Right lobe of liver (tissue), 4 donors: ENCODE data around the gene FHOD1.

Experiments used
- POLR2A ChIP-seq: fragments of 450-650 bp; IDR thresholded peaks from one replicate; pipeline ENCODE4 v1.6.1; 2017; ENCODE audit warnings: antibody characterized with exemption, mild to moderate bottlenecking
- TF ChIP-seq, protein P1 (sequence below), 4 donors: fragments of 200-600 bp in 3 of 4; fragments of 450-650 bp in 1 of 4; IDR thresholded peaks; one replicate each; pipeline versions ENCODE4 v1.5.1 to v1.8.0; 2016 to 2022; ENCODE audit warnings: antibody characterized with exemption in 4 of 4, mild to moderate bottlenecking in 2 of 4
- donor health status: DM: no; HTN: no; CAD: no.
- donor health status: DM: no; HTN: no; CAD: no.
- donor health status: DM: no; HTN: yes; CAD: no.

DNA sequence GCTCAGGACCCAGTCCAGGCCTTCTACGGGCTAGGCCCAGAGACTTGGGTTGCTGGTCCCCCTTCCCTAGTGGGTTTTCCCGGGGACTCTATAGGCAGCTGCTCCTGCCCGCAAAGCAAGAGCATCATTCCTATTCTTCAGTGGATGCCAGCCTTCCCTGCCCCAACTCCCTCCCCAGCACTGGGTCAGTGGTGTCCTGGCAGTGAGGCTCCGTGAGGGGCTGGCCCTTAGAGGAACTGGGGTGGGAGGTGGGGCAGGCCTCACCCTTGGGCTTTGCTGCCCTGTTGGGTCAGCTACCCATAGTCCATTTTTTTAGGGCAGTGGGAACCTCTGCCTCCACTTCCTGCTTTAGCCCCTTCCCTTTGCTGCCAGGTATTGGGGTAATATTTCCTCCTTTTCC lies 24.2 kb upstream of the FHOD1 start:
- TF ChIP-seq, protein P1, sequence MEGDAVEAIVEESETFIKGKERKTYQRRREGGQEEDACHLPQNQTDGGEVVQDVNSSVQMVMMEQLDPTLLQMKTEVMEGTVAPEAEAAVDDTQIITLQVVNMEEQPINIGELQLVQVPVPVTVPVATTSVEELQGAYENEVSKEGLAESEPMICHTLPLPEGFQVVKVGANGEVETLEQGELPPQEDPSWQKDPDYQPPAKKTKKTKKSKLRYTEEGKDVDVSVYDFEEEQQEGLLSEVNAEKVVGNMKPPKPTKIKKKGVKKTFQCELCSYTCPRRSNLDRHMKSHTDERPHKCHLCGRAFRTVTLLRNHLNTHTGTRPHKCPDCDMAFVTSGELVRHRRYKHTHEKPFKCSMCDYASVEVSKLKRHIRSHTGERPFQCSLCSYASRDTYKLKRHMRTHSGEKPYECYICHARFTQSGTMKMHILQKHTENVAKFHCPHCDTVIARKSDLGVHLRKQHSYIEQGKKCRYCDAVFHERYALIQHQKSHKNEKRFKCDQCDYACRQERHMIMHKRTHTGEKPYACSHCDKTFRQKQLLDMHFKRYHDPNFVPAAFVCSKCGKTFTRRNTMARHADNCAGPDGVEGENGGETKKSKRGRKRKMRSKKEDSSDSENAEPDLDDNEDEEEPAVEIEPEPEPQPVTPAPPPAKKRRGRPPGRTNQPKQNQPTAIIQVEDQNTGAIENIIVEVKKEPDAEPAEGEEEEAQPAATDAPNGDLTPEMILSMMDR (IDR thresholded peaks at IDR 0.05), result no peak
- TF ChIP-seq POLR2A, result no peak
